ENCODE measurements around the gene SLC1A5. TPM values are rescaled to one million over a fixed set of nuclear protein-coding genes. Genes with fewer than 3 reads are reported as not detected.

The SLC1A5 gene
- total RNA-seq, 1 donor from 2014 or later, result 233 TPM

- TF ChIP-seq EZH2 (IDR thresholded peaks at IDR 0.05; ENCODE audit: insufficient read depth, low read length) (no peak), CTCF (IDR thresholded peaks at IDR 0.05; ENCODE audit: insufficient read depth, low read depth, low read length) (no peak)
- Histone ChIP-seq H4K20me1 (ENCODE audit: insufficient read depth, low read length) (peaks cover 44% of the 10 kb centered on the region), H3K4me1 (ENCODE audit: insufficient read depth, low read length) (no peaks in the 10 kb centered on the region), H3K4me2 (ENCODE audit: low read length) (no peak overlapping the region), H3K36me3 (ENCODE audit: insufficient read depth, low read length) (peaks cover 40% of the 10 kb centered on the region), H3K9me3 (ENCODE audit: insufficient read depth, low read depth, low read length) (no peaks in the 10 kb centered on the region), H3K4me3 (ENCODE audit: insufficient read depth, low read depth, low read length) (no peak overlapping the region), H3K27ac (ENCODE audit: low read depth, low read length) (no peak overlapping the region), H3K9ac (ENCODE audit: low read length) (no peak overlapping the region), H3K79me2 (ENCODE audit: insufficient read depth, low read length) (peaks cover 12% of the 10 kb centered on the region), H3K27me3 (ENCODE audit: insufficient read depth, low read length) (no peaks in the 10 kb centered on the region), H2AFZ (ENCODE audit: low read depth, low read length) (no peak overlapping the region)
- no peak for DNase-seq (ENCODE audit: low read depth)
- no peaks in the 10 kb centered on the region for H3K9me3 Mint-ChIP-seq (ENCODE audit: unreplicated experiment)
- peak overlapping the region; percentile 66 for H3K4me3 Mint-ChIP-seq (ENCODE audit: unreplicated experiment)
- H3K27ac Mint-ChIP-seq (ENCODE audit: unreplicated experiment), result no peak overlapping the region
- no peaks in the 10 kb centered on the region for H3K27me3 Mint-ChIP-seq (ENCODE audit: low read depth, unreplicated experiment)
- peaks cover 3% of the 10 kb centered on the region for H3K4me1 Mint-ChIP-seq (ENCODE audit: low read depth, unreplicated experiment)
- FAIRE-seq, result no peak
- H3K36me3 Mint-ChIP-seq (ENCODE audit: low read depth, unreplicated experiment), result peaks cover 31% of the 10 kb centered on the region
These were observed 11.2 kb downstream of the SLC1A5 start for GRCh38 chr19:46776927-46777911.

- no peak for TF ChIP-seq CTCF (IDR thresholded peaks at IDR 0.05; ENCODE audit: insufficient read depth, low read depth, low read length)
- Histone ChIP-seq H2AFZ (ENCODE audit: low read depth, low read length) (no peak overlapping the region), H3K79me2 (ENCODE audit: insufficient read depth, low read length) (peaks cover 4% of the 10 kb centered on the region), H3K27ac (ENCODE audit: low read depth, low read length) (no peak overlapping the region), H3K9me3 (ENCODE audit: insufficient read depth, low read depth, low read length) (no peaks in the 10 kb centered on the region), H3K9ac (ENCODE audit: low read length) (no peak overlapping the region), H3K27me3 (ENCODE audit: insufficient read depth, low read length) (no peaks in the 10 kb centered on the region), H3K4me1 (ENCODE audit: insufficient read depth, low read length) (no peaks in the 10 kb centered on the region), H3K4me3 (ENCODE audit: insufficient read depth, low read depth, low read length) (no peak overlapping the region), H4K20me1 (ENCODE audit: insufficient read depth, low read length) (peaks cover 36% of the 10 kb centered on the region), H3K36me3 (ENCODE audit: insufficient read depth, low read length) (peaks cover 33% of the 10 kb centered on the region), H3K4me2 (ENCODE audit: low read length) (no peak overlapping the region)
- DNase-seq (ENCODE audit: low read depth) (no peak), FAIRE-seq (no peak)
- Mint-ChIP-seq H3K4me3 (ENCODE audit: unreplicated experiment) (no peak overlapping the region), H3K27ac (ENCODE audit: unreplicated experiment) (no peak overlapping the region), H3K36me3 (ENCODE audit: low read depth, unreplicated experiment) (peaks cover 22% of the 10 kb centered on the region), H3K4me1 (ENCODE audit: low read depth, unreplicated experiment) (no peaks in the 10 kb centered on the region), H3K9me3 (ENCODE audit: unreplicated experiment) (no peaks in the 10 kb centered on the region), H3K27me3 (ENCODE audit: low read depth, unreplicated experiment) (no peaks in the 10 kb centered on the region)
These were observed 12.6 kb downstream of the SLC1A5 start for GRCh38 chr19:46775642-46776258.
